Raji (cell line): Measurements from ENCODE around the gene EML1.

ENCODE experiments used
- POLR2A ChIP-seq: IDR thresholded peaks from 2 replicates; pipeline ENCODE4 v1.6.1; 2011; ENCODE audit warnings: low read depth, low read length, control low read depth; ENCODE audit not compliant: insufficient read depth

Gene EML1

GRCh38 chr14:99904506-99904905 lies 111.3 kb downstream of the EML1 start:
- TF ChIP-seq POLR2A, result no peak

- TF ChIP-seq POLR2A, result no peak
Observed at GRCh38 chr14:99905121-99905520, 111.9 kb downstream of the EML1 start.

- TF ChIP-seq POLR2A, result no peak
Observed at GRCh38 chr14:99907761-99908652, 114.8 kb downstream of the EML1 start.

GRCh38 chr14:99908653-99909250 lies 115.5 kb downstream of the EML1 start:
- no peak for TF ChIP-seq POLR2A

GRCh38 chr14:99909513-99910064 lies 116.4 kb downstream of the EML1 start:
- no peak for TF ChIP-seq POLR2A

GRCh38 chr14:99910337-99911309 lies 117.4 kb downstream of the EML1 start:
- TF ChIP-seq POLR2A, result no peak

- no peak for TF ChIP-seq POLR2A
Observed at GRCh38 chr14:99915305-99916090, 122.3 kb downstream of the EML1 start.

GRCh38 chr14:99916091-99916383 lies 122.8 kb downstream of the EML1 start:
- TF ChIP-seq POLR2A, result no peak

GRCh38 chr14:99918781-99919180 lies 125.6 kb downstream of the EML1 start:
- TF ChIP-seq POLR2A, result no peak

- TF ChIP-seq POLR2A, result no peak
Observed at GRCh38 chr14:99921425-99921824, 128.2 kb downstream of the EML1 start.

GRCh38 chr14:99924379-99924778 lies 131.2 kb downstream of the EML1 start:
- no peak for TF ChIP-seq POLR2A

- no peak for TF ChIP-seq POLR2A
Observed at GRCh38 chr14:99925471-99925870, 132.3 kb downstream of the EML1 start.

GRCh38 chr14:99928963-99929362 lies 135.8 kb downstream of the EML1 start:
- no peak for TF ChIP-seq POLR2A

GRCh38 chr14:99929601-99930000 lies 136.4 kb downstream of the EML1 start:
- TF ChIP-seq POLR2A, result no peak

GRCh38 chr14:99930420-99931274 lies 137.4 kb downstream of the EML1 start:
- TF ChIP-seq POLR2A, result no peak
